AG09319 (cell line): ENCODE data around the gene IRF3.
"Not testable (repeated sequence)": the region's sequence is repeated elsewhere in the genome, so short reads cannot be mapped to it uniquely, and the experiment has no call there.

Source experiments
- DNase-seq: peaks from one replicate; pipeline ENCODE4 v3.0.0-alpha.2; 2010; ENCODE audit warnings: low read depth; ENCODE audit errors: extremely low read depth
- TF ChIP-seq, protein P1 (sequence below): IDR thresholded peaks from 2 replicates; pipeline ENCODE4 v1.5.1; 2011; ENCODE audit warnings: low read depth, mild to moderate bottlenecking, inconsistent platforms, low read length, moderate library complexity

The IRF3 gene

DNA sequence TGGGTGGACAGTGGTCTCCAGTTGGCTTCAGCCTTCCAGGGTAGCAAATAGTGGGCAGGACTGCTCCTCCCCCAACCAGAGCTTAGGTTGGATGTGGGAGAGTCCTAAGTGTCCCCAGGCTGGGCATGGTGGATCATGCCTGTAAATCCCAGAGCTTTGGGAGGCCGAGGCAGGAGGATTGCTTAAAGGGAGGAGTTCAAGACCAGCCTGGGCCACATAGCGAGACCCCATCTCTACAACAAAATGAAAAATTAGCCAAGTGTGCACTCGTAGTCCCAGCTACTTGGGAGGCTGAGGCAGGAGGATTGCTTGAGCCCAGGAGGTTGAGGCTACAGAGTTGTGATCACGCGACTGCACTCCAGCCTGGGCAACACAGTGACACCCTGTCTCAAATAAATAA lies 33.1 kb downstream of the IRF3 start:
- DNase-seq, result no peak

DNA sequence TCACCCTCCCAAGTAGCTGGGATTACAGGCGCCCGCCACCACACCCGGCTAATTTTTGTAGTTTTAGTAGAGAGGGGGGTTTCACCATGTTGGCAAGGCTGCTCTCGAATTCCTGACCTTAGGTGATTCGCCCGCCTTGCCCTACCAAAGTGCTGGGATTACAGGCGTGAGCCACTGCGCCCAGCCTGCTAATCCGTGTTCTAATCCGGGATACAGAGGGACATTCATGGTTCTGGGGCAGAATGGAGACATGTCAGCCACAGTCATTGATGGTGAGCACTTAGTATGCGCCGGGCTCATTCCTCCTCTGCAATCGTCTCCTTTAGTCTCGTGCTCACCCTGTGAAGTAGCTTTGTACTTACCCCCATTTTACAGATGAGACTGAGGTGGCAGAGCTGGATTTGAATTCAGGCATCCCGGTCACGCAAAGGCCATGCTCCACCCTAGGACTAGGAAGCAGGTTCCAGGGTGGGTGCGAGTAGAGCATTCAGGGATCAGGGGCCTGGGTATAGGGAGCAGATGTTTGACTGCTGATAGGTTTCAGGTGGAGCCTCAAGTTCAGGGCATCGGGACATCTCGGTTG lies 34.0 kb downstream of the IRF3 start:
- TF ChIP-seq, protein P1, sequence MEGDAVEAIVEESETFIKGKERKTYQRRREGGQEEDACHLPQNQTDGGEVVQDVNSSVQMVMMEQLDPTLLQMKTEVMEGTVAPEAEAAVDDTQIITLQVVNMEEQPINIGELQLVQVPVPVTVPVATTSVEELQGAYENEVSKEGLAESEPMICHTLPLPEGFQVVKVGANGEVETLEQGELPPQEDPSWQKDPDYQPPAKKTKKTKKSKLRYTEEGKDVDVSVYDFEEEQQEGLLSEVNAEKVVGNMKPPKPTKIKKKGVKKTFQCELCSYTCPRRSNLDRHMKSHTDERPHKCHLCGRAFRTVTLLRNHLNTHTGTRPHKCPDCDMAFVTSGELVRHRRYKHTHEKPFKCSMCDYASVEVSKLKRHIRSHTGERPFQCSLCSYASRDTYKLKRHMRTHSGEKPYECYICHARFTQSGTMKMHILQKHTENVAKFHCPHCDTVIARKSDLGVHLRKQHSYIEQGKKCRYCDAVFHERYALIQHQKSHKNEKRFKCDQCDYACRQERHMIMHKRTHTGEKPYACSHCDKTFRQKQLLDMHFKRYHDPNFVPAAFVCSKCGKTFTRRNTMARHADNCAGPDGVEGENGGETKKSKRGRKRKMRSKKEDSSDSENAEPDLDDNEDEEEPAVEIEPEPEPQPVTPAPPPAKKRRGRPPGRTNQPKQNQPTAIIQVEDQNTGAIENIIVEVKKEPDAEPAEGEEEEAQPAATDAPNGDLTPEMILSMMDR, result no peak
- DNase-seq, result no peak

More for the DNA sequence above, 33.1 kb downstream of the IRF3 start:
- TF ChIP-seq, protein P1, result no peak

DNA sequence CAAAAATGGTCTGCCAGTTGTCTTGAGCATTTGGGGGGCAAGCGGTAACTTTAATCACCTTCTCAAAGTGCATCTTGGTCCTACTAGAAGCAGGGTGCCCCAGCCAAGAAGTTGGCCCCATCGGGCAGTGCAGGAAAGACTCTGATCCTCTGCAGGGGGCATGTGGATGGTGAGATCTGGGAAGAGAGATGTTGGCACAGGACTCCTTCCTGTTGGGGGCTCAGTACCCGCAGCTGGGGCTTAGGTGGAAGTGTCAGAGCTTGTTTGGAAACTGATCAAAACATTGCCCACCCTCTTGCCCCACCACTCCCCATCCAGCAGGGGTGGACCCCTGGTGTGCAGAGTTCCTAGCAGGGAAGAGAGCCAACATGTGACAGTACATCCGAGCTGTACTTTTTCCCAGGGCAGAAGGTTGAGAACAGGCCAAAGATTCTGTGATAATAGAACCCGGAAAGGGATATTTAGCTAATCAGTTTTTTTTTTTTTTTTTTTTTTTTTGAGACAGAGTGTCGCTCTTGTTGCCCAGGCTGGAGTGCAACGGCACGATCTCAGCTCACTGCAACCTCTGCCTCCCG lies 34.6 kb downstream of the IRF3 start:
- TF ChIP-seq, protein P1, result no peak
- DNase-seq, result no peak

DNA sequence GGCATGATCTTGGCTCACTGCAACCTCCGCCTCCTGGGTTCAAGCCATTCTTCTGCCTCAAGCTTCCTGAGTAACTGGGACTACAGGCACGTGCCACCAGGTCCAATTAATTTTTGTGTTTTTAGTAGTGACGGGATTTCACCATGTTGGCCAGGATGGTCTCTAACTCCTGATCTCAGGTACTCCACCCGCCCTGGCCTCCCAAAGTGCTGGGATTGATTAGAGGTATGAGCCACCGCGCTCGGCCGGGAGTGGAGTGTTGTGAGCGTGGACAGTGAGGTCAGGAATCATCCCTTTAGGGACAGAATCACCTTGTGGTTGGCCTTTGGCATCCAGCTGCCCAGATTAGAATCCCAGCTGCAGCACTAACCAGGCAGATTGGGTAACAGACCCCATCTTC lies 36.0 kb downstream of the IRF3 start:
- TF ChIP-seq, protein P1, result no peak
- DNase-seq, result no peak

DNA sequence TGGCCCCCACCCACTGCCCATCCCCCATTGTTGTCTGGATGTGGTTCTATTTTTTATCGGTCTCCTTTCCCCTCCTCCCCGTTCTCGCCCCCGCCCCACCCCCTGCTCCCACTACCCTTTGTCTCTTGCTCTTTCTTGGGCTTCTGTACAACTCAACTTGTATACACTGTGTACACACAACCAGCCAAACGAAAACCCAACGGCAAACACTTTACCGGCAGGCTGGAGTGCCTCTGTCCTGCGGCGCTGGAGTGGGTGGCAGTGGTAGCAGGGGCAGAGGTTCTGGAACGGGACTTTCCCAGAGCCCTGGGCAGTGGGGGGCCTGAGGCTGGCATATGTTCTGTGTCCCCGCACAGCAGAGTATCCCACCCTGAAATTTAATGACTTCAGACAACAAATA lies 39.4 kb downstream of the IRF3 start:
- TF ChIP-seq, protein P1, result no peak
- no peak for DNase-seq

DNA sequence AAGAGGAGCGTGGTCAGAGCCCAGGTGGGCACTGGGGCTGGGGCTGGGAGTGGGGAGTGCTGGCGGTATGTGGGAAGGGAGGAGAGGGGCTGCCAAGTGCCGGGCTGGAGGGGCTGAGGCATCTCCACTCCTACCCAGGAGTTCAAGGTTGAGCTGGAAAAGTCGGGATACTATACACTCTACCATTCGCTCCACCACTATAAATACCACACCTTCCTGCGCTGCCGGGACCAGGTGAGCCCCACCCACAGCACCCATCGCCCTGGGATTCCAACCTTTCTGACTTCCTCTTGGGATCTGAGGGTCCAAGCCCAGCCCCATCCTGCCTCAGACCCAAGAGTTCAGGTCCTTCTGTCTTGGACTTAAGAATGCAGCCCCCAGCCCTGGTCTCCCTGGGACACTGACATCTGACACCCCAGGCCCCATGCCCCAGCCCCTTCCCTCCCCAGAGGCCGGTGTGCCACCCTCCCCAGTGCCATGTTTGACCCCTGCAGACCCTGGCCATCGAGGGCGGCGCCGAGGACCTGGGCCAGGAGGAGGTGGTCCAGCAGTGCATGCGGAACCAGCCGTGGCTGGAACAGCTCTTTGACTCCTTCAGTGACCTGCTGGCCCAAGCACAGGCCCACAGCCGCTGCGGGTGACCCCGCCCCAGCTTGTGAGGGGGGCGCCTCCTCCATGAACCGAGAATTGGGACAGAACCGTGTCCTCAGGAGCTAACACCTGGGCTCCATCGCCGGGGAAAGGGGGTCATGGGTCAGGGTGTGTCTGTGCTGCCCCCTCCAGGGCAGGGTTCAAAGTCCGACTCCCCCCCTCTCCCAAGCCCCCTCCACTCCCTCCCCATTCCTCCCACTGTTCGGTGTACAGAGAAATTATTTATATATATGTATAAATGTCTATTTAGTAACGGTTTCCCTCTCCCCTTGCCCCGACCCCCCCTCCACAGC lies 40.4 kb downstream of the IRF3 start:
- TF ChIP-seq, protein P1, result no peak
- DNase-seq, result no peak

DNA sequence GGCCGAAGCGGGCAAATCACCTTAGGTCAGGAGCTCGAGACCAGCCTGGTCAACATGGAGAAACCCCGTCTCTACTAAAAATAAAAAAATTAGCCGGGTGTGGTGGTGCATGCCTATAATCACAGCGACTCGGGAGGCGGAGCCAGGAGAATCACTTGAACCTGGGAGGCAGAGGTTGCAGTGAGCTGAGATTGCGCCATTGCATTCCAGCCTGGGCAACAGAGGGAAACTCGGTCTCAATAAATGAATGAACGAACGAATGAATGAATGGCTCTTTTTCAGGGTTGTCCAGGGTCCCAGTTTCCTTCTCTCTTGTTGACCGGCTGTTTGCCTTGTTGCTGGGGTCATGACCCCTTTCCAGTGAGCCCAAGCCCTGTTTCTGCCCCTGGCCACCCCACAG lies 47.8 kb downstream of the IRF3 start:
- not testable (repeated sequence) for DNase-seq
